HEK293 (cell line): Measurements from ENCODE around the gene MALAT1.

Experiments used
- CTCF ChIA-PET: fragments of 350-600 bp; formaldehyde crosslinking; extraction: SDS; loops from one replicate; lab custom pipeline; 2021; ENCODE audit warnings: antibody characterized with exemption; lab: Yijun Ruan, JAX
- POLR2A ChIA-PET: fragments of 300-600 bp; formaldehyde crosslinking; extraction: SDS; loops from one replicate; lab custom pipeline; 2020; ENCODE audit warnings: antibody characterized with exemption, inconsistent platforms; lab: Yijun Ruan, JAX
- H3K27ac ChIP-seq: fragments of 200-500 bp; sonication (Bioruptor generic); 2 replicates; pipeline ENCODE4 v1.5.1; 2014; ENCODE audit warnings: low read depth, low read length, control low read depth, inconsistent platforms; ENCODE audit errors: extremely low read depth
- H3K36me3 ChIP-seq, 2 experiments: fragments of 200-500 bp in 1 of 2; sonication (Bioruptor generic) in 1 of 2; 1 replicate in 1 of 2; 2 replicates in 1 of 2; pipeline ENCODE4 v1.5.1; 2014 to 2017; ENCODE audit warnings: inconsistent platforms in 2 of 2, low read length in 2 of 2; ENCODE audit not compliant: control insufficient read depth in 2 of 2, insufficient read depth in 1 of 2
- H3K4me1 ChIP-seq: fragments of 200-500 bp; sonication (Bioruptor generic); 2 replicates; pipeline ENCODE4 v1.5.1; 2014; ENCODE audit warnings: mild to moderate bottlenecking, low read length, inconsistent platforms; ENCODE audit not compliant: control insufficient read depth, insufficient read depth
- H3K4me3 ChIP-seq: 2 replicates; pipeline ENCODE4 v1.5.1; 2011; ENCODE audit warnings: low read depth, mild to moderate bottlenecking, control low read depth, low read length, moderate library complexity
- H3K9me3 ChIP-seq: fragments of 200-500 bp; sonication (Bioruptor generic); 2 replicates; pipeline ENCODE4 v1.5.1; 2014; ENCODE audit warnings: low read depth, low read length, inconsistent platforms; ENCODE audit not compliant: control insufficient read depth, insufficient read depth
- GLIS2 ChIP-seq: fragments of 450-650 bp; formaldehyde crosslinking; IDR thresholded peaks from 2 replicates; pipeline ENCODE4 v1.5.1; 2016; ENCODE audit warnings: missing biosample characterization, missing genetic modification characterization
- KLF1 ChIP-seq: fragments of 450-650 bp; formaldehyde crosslinking; IDR thresholded peaks from 2 replicates; pipeline ENCODE4 v1.5.1; 2016; ENCODE audit warnings: missing biosample characterization, missing genetic modification characterization
- RBAK ChIP-seq: fragments of 450-650 bp; formaldehyde crosslinking; IDR thresholded peaks from 2 replicates; pipeline ENCODE4 v1.5.1; 2016; ENCODE audit warnings: missing biosample characterization, missing genetic modification characterization
- SP2 ChIP-seq: fragments of 450-650 bp; formaldehyde crosslinking; IDR thresholded peaks from 2 replicates; pipeline ENCODE4 v1.5.1; 2016; ENCODE audit warnings: missing biosample characterization, missing genetic modification characterization
- SP7 ChIP-seq: fragments of 450-650 bp; formaldehyde crosslinking; IDR thresholded peaks from 2 replicates; pipeline ENCODE4 v1.5.1; 2016; ENCODE audit warnings: missing biosample characterization, missing genetic modification characterization
- ZBTB1 ChIP-seq: fragments of 450-650 bp; formaldehyde crosslinking; IDR thresholded peaks from 2 replicates; pipeline ENCODE4 v1.5.1; 2016; ENCODE audit warnings: missing biosample characterization, missing genetic modification characterization
- ZBTB17 ChIP-seq: fragments of 450-650 bp; formaldehyde crosslinking; IDR thresholded peaks from 2 replicates; pipeline ENCODE4 v1.5.1; 2016; ENCODE audit warnings: missing biosample characterization, missing genetic modification characterization
- ZFP41 ChIP-seq: fragments of 450-650 bp; formaldehyde crosslinking; IDR thresholded peaks from 2 replicates; pipeline ENCODE4 v1.5.1; 2016; ENCODE audit warnings: missing biosample characterization, missing genetic modification characterization, borderline replicate concordance
- ZNF138 ChIP-seq: fragments of 450-650 bp; formaldehyde crosslinking; IDR thresholded peaks from 2 replicates; pipeline ENCODE4 v1.5.1; 2016; ENCODE audit warnings: missing biosample characterization, missing genetic modification characterization, borderline replicate concordance
- ZNF146 ChIP-seq: fragments of 450-650 bp; formaldehyde crosslinking; IDR thresholded peaks from 2 replicates; pipeline ENCODE4 v1.5.1; 2016; ENCODE audit warnings: missing biosample characterization, missing genetic modification characterization
- ZNF169 ChIP-seq: fragments of 450-650 bp; formaldehyde crosslinking; IDR thresholded peaks from 2 replicates; pipeline ENCODE4 v1.5.1; 2016; ENCODE audit warnings: missing biosample characterization, missing genetic modification characterization
- ZNF202 ChIP-seq: fragments of 450-650 bp; formaldehyde crosslinking; IDR thresholded peaks from 2 replicates; pipeline ENCODE4 v1.5.1; 2016; ENCODE audit warnings: missing biosample characterization, missing genetic modification characterization, borderline replicate concordance
- ZNF274 ChIP-seq, 2 experiments: fragments of 200-500 bp in 1 of 2; fragments of 450-650 bp in 1 of 2; sonication (Bioruptor generic) in 1 of 2; formaldehyde crosslinking in 1 of 2; IDR thresholded peaks; 2 replicates each; pipeline versions ENCODE4 v1.5.1 to v1.6.1; 2014 to 2016; ENCODE audit warnings: borderline replicate concordance in 1 of 2, inconsistent platforms in 1 of 2, low read length in 1 of 2, missing biosample characterization in 1 of 2, missing genetic modification characterization in 1 of 2
- ZNF354C ChIP-seq: fragments of 450-650 bp; formaldehyde crosslinking; IDR thresholded peaks from 2 replicates; pipeline ENCODE4 v1.5.1; 2016; ENCODE audit warnings: missing biosample characterization, missing genetic modification characterization, low read depth, borderline replicate concordance
- ZNF521 ChIP-seq: fragments of 450-650 bp; formaldehyde crosslinking; IDR thresholded peaks from 2 replicates; pipeline ENCODE4 v1.5.1; 2017; ENCODE audit warnings: missing biosample characterization, mild to moderate bottlenecking, missing genetic modification characterization
- ZNF548 ChIP-seq: fragments of 450-650 bp; formaldehyde crosslinking; IDR thresholded peaks from 2 replicates; pipeline ENCODE4 v1.5.1; 2016; ENCODE audit warnings: missing biosample characterization, missing genetic modification characterization
- ZNF837 ChIP-seq: fragments of 450-650 bp; formaldehyde crosslinking; IDR thresholded peaks from 2 replicates; pipeline ENCODE4 v1.5.1; 2016; ENCODE audit warnings: missing biosample characterization, missing genetic modification characterization
- TF ChIP-seq, protein P1 (sequence below): fragments of 450-650 bp; formaldehyde crosslinking; IDR thresholded peaks from 2 replicates; pipeline ENCODE4 v1.5.1; 2017; ENCODE audit warnings: missing biosample characterization, missing genetic modification characterization
- TF ChIP-seq, protein P2 (sequence below): fragments of 450-650 bp; formaldehyde crosslinking; conservative IDR thresholded peaks from 2 replicates; pipeline ENCODE4 v1.5.1; 2016; ENCODE audit warnings: low read depth, missing biosample characterization, missing genetic modification characterization
- TF ChIP-seq, protein P3 (sequence below): fragments of 450-650 bp; formaldehyde crosslinking; IDR thresholded peaks from 2 replicates; pipeline ENCODE4 v1.5.1; 2016; ENCODE audit warnings: missing biosample characterization, missing genetic modification characterization
- TF ChIP-seq, protein P4 (sequence below): sonication (generic); formaldehyde crosslinking; IDR thresholded peaks from 2 replicates; pipeline ENCODE4 v1.8.1; 2022; ENCODE audit warnings: mild to moderate bottlenecking, moderate library complexity, missing genetic modification reagents

MALAT1 gene

DNA sequence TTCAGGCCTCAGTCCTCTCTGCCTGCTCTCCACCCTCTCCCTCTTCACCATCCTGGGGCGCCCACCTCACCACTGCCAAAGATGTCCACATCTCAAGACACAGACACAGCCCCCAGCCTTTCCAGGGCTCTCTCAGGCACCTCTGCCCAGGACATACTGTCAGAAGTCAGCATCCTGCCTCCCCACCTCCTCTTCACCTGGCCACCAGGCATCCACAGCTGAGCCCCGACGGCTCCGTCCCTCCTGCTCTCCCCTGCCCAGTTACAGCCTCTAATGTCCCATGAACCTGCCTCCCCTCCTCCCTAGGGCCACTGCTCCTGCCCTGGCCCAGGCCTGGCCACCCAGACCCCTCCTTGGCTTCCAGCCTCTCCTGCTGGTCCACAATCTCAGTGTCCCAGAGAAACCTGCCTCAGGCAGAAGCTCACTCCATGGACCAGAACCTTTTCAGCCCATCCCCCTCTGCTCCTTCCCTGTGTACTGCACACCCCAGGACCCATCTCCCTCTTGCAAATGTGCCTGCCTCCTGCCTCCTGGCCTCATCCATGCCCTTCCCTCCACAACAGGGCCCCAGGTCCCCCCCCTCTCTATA, 56.1 kb downstream of the MALAT1 start:
- ChIA-PET POLR2A (no interaction called here), CTCF (interaction anchor here (0.5 to 1.0 kb wide), 7 partner anchors 14 to 1458 kb away, joined by 3 to 5 read pairs (median 4); partner anchors contain the start of genes FAM89B and FIBP)
- Histone ChIP-seq H3K4me3 (no peak overlapping the region), H3K9me3 (no peaks in the 10 kb centered on the region), H3K36me3 (peaks cover 2 to 30% of the 10 kb centered on the region in 2 experiments; a peak in 2 of 3 replicates), H3K4me1 (peaks cover 13% of the 10 kb centered on the region), H3K27ac (no peak overlapping the region)
- TF ChIP-seq SP7, result no peak
- no peak for TF ChIP-seq RBAK (tag by site-specific recombination)
- TF ChIP-seq ZFP41, result no peak
- peak; percentile 58 for TF ChIP-seq ZBTB17 (tag by site-specific recombination)
- TF ChIP-seq ZNF138, result no peak
- TF ChIP-seq, protein P1, sequence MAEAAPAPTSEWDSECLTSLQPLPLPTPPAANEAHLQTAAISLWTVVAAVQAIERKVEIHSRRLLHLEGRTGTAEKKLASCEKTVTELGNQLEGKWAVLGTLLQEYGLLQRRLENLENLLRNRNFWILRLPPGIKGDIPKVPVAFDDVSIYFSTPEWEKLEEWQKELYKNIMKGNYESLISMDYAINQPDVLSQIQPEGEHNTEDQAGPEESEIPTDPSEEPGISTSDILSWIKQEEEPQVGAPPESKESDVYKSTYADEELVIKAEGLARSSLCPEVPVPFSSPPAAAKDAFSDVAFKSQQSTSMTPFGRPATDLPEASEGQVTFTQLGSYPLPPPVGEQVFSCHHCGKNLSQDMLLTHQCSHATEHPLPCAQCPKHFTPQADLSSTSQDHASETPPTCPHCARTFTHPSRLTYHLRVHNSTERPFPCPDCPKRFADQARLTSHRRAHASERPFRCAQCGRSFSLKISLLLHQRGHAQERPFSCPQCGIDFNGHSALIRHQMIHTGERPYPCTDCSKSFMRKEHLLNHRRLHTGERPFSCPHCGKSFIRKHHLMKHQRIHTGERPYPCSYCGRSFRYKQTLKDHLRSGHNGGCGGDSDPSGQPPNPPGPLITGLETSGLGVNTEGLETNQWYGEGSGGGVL, result peak; percentile 62
- TF ChIP-seq, protein P2, sequence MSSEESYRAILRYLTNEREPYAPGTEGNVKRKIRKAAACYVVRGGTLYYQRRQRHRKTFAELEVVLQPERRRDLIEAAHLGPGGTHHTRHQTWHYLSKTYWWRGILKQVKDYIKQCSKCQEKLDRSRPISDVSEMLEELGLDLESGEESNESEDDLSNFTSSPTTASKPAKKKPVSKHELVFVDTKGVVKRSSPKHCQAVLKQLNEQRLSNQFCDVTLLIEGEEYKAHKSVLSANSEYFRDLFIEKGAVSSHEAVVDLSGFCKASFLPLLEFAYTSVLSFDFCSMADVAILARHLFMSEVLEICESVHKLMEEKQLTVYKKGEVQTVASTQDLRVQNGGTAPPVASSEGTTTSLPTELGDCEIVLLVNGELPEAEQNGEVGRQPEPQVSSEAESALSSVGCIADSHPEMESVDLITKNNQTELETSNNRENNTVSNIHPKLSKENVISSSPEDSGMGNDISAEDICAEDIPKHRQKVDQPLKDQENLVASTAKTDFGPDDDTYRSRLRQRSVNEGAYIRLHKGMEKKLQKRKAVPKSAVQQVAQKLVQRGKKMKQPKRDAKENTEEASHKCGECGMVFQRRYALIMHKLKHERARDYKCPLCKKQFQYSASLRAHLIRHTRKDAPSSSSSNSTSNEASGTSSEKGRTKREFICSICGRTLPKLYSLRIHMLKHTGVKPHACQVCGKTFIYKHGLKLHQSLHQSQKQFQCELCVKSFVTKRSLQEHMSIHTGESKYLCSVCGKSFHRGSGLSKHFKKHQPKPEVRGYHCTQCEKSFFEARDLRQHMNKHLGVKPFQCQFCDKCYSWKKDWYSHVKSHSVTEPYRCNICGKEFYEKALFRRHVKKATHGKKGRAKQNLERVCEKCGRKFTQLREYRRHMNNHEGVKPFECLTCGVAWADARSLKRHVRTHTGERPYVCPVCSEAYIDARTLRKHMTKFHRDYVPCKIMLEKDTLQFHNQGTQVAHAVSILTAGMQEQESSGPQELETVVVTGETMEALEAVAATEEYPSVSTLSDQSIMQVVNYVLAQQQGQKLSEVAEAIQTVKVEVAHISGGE (tag by site-specific recombination), result no peak
- TF ChIP-seq, protein P3, sequence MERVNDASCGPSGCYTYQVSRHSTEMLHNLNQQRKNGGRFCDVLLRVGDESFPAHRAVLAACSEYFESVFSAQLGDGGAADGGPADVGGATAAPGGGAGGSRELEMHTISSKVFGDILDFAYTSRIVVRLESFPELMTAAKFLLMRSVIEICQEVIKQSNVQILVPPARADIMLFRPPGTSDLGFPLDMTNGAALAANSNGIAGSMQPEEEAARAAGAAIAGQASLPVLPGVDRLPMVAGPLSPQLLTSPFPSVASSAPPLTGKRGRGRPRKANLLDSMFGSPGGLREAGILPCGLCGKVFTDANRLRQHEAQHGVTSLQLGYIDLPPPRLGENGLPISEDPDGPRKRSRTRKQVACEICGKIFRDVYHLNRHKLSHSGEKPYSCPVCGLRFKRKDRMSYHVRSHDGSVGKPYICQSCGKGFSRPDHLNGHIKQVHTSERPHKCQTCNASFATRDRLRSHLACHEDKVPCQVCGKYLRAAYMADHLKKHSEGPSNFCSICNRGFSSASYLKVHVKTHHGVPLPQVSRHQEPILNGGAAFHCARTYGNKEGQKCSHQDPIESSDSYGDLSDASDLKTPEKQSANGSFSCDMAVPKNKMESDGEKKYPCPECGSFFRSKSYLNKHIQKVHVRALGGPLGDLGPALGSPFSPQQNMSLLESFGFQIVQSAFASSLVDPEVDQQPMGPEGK (tag by site-specific recombination), result 0 out of 2 replicates have a peak, but pooled peaks have one; percentile 22

DNA sequence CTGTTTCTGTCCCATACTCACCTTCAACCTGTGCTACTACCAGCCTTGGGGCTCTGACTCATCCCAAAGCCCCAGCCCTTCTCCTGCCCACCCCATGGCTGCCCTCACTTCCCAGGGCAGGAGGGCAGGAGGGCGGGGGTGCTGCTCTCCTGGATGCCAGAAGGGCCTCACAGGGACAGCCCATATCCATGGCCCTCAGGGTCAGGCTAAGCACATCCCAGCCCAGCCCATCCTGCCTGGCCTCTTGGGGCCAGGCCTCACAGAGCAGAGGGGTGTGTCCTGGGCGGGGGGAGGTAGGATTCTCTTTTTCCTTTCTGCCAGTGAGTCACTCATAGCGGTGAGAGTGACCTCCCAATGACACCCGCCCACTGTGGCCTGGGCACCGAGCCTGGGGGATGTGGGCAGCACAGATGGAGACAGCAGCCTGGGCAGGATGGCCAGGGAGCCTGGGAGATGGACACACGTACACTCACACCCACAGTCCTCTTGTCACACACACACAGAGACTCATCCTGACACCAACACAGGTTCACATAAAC, 56.9 kb downstream of the MALAT1 start:
- ChIA-PET CTCF (interaction anchor here (0.6 to 1.8 kb wide), 7 partner anchors 15 to 333 kb away, joined by 3 to 8 read pairs (median 4); partner anchors contain the start of genes FAM89B and FIBP), POLR2A (no interaction called here)
- no peak overlapping the region for H3K27ac ChIP-seq
- H3K4me3 ChIP-seq, result no peak overlapping the region
- H3K36me3 ChIP-seq, result peaks cover 0 to 28% of the 10 kb centered on the region in 2 experiments; a peak in 2 of 3 replicates
- H3K9me3 ChIP-seq, result no peaks in the 10 kb centered on the region
- H3K4me1 ChIP-seq, result peaks cover 19% of the 10 kb centered on the region
- TF ChIP-seq, protein P1, result no peak
- TF ChIP-seq ZNF169, result no peak
- no peak for TF ChIP-seq ZBTB1 (tag by site-specific recombination)
- peak; percentile 37 for TF ChIP-seq GLIS2 (tag by site-specific recombination)
- TF ChIP-seq ZNF202 (tag by site-specific recombination), result no peak
- no peak for TF ChIP-seq ZNF146 (tag by site-specific recombination)
- TF ChIP-seq ZNF274 (IDR thresholded peaks at IDR 0.05; ENCODE audit: low read length), result no peak
- no peak for TF ChIP-seq ZNF274 (tag by site-specific recombination; IDR thresholded peaks at IDR 0.05; ENCODE audit: borderline replicate concordance)
- no peak for TF ChIP-seq ZNF354C (tag by site-specific recombination)
- TF ChIP-seq KLF1 (tag by site-specific recombination), result peak; percentile 93
- 0 out of 2 replicates have a peak, but pooled peaks have one; percentile 20 for TF ChIP-seq SP7
- 0 out of 2 replicates have a peak, but pooled peaks have one; percentile 30 for TF ChIP-seq SP2
- no peak for TF ChIP-seq ZNF521
- TF ChIP-seq, protein P4, sequence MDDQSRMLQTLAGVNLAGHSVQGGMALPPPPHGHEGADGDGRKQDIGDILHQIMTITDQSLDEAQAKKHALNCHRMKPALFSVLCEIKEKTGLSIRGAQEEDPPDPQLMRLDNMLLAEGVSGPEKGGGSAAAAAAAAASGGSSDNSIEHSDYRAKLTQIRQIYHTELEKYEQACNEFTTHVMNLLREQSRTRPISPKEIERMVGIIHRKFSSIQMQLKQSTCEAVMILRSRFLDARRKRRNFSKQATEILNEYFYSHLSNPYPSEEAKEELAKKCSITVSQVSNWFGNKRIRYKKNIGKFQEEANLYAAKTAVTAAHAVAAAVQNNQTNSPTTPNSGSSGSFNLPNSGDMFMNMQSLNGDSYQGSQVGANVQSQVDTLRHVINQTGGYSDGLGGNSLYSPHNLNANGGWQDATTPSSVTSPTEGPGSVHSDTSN (CRISPR knock-in tag), result no peak
- TF ChIP-seq ZNF837, result no peak
- TF ChIP-seq ZNF548, result no peak
